ENCODE results near the gene KRTAP5-2. TPM values are rescaled to one million over a fixed set of nuclear protein-coding genes. Genes with fewer than 3 reads are reported as not detected.

Gene KRTAP5-2
- total RNA-seq, 1 experiment from 2014 or later = not detected

GRCh38 chr11:1559111-1559951, 38.8 kb downstream of the KRTAP5-2 start:
- no peaks in the 10 kb centered on the region for H3K27me3 Mint-ChIP-seq (ENCODE audit: unreplicated experiment)
- peak; percentile 95 for DNase-seq
- no peaks in the 10 kb centered on the region for H3K9me3 Mint-ChIP-seq (ENCODE audit: low read depth, unreplicated experiment)
- TF ChIP-seq CTCF (IDR thresholded peaks at IDR 0.05; ENCODE audit: unreplicated experiment) = no peak
- peaks cover 23% of the 10 kb centered on the region for H3K4me1 Mint-ChIP-seq (ENCODE audit: low read depth, unreplicated experiment)
- peak overlapping the region; percentile 75 for H3K27ac Mint-ChIP-seq (ENCODE audit: unreplicated experiment)
- intact Hi-C loops (cut with micrococcal nuclease; ENCODE audit: unreplicated experiment) = no loop called here
- CTCF ChIA-PET = interaction anchor here (1.0 to 4.0 kb wide), 4 partner anchors 11 to 357 kb away, joined by 3 to 44 read pairs (median 5); no protein-coding TSS in a partner anchor
- peaks cover 48% of the 10 kb centered on the region for H3K36me3 Mint-ChIP-seq (ENCODE audit: insufficient read depth, unreplicated experiment)
- peak overlapping the region; percentile 60 for H3K4me3 Mint-ChIP-seq (ENCODE audit: low read depth, unreplicated experiment)
- no TSS peak for BruUV-seq (replicated peaks)

GRCh38 chr11:1558775-1559110, 39.4 kb downstream of the KRTAP5-2 start:
- TSS peak; percentile 22 for BruUV-seq (replicated peaks)
- peak overlapping the region; percentile 75 for H3K27ac Mint-ChIP-seq (ENCODE audit: unreplicated experiment)
- intact Hi-C loops (cut with micrococcal nuclease; ENCODE audit: unreplicated experiment) = no loop called here
- peaks cover 46% of the 10 kb centered on the region for H3K36me3 Mint-ChIP-seq (ENCODE audit: insufficient read depth, unreplicated experiment)
- peak overlapping the region; percentile 60 for H3K4me3 Mint-ChIP-seq (ENCODE audit: low read depth, unreplicated experiment)
- no peaks in the 10 kb centered on the region for H3K27me3 Mint-ChIP-seq (ENCODE audit: unreplicated experiment)
- CTCF ChIA-PET = interaction anchor here (0.6 to 4.0 kb wide), 7 partner anchors 10 to 356 kb away, joined by 3 to 44 read pairs (median 4); no protein-coding TSS in a partner anchor
- no peak for TF ChIP-seq CTCF (IDR thresholded peaks at IDR 0.05; ENCODE audit: unreplicated experiment)
- H3K9me3 Mint-ChIP-seq (ENCODE audit: low read depth, unreplicated experiment) = no peaks in the 10 kb centered on the region
- DNase-seq = no peak
- H3K4me1 Mint-ChIP-seq (ENCODE audit: low read depth, unreplicated experiment) = peaks cover 29% of the 10 kb centered on the region

- no TSS peak for BruUV-seq (replicated peaks)
- Mint-ChIP-seq H3K27ac (ENCODE audit: unreplicated experiment) (peak overlapping the region; percentile 75), H3K36me3 (ENCODE audit: insufficient read depth, unreplicated experiment) (peaks cover 40% of the 10 kb centered on the region), H3K27me3 (ENCODE audit: unreplicated experiment) (no peaks in the 10 kb centered on the region), H3K4me1 (ENCODE audit: low read depth, unreplicated experiment) (peaks cover 32% of the 10 kb centered on the region), H3K9me3 (ENCODE audit: low read depth, unreplicated experiment) (no peaks in the 10 kb centered on the region), H3K4me3 (ENCODE audit: low read depth, unreplicated experiment) (peak overlapping the region; percentile 60)
- no peak for TF ChIP-seq CTCF (IDR thresholded peaks at IDR 0.05; ENCODE audit: unreplicated experiment)
- CTCF ChIA-PET = interaction anchor here (0.6 to 4.0 kb wide), 7 partner anchors 10 to 355 kb away, joined by 3 to 44 read pairs (median 3); no protein-coding TSS in a partner anchor
- DNase-seq = peak; percentile 53
- intact Hi-C loops (cut with micrococcal nuclease; ENCODE audit: unreplicated experiment) = no loop called here
Observed at GRCh38 chr11:1557904-1558774, 40.0 kb downstream of the KRTAP5-2 start.

GRCh38 chr11:1557051-1557884, 40.8 kb downstream of the KRTAP5-2 start:
- peaks cover 32% of the 10 kb centered on the region for H3K4me1 Mint-ChIP-seq (ENCODE audit: low read depth, unreplicated experiment)
- CTCF ChIA-PET = interaction anchor here (0.6 to 4.0 kb wide), 3 partner anchors 11 to 130 kb away, joined by 3 to 44 read pairs (median 9); no protein-coding TSS in a partner anchor
- no peak for DNase-seq
- intact Hi-C loops (cut with micrococcal nuclease; ENCODE audit: unreplicated experiment) = no loop called here
- peaks cover 6% of the 10 kb centered on the region for H3K27me3 Mint-ChIP-seq (ENCODE audit: unreplicated experiment)
- BruUV-seq (replicated peaks) = no TSS peak
- H3K4me3 Mint-ChIP-seq (ENCODE audit: low read depth, unreplicated experiment) = no peak overlapping the region
- H3K9me3 Mint-ChIP-seq (ENCODE audit: low read depth, unreplicated experiment) = no peaks in the 10 kb centered on the region
- TF ChIP-seq CTCF (IDR thresholded peaks at IDR 0.05; ENCODE audit: unreplicated experiment) = no peak
- peaks cover 37% of the 10 kb centered on the region for H3K36me3 Mint-ChIP-seq (ENCODE audit: insufficient read depth, unreplicated experiment)
- H3K27ac Mint-ChIP-seq (ENCODE audit: unreplicated experiment) = no peak overlapping the region

All from Calu3 (cell line).